A549 (cell line): Measurements from ENCODE around the gene TGIF2. TPM values are rescaled to one million over a fixed set of nuclear protein-coding genes. Genes with fewer than 3 reads are reported as not detected.

Experiments used
- ATAC-seq, 2 experiments: fragments of 200-7000 bp in 1 of 2; fragments of >200 bp in 1 of 2; cut with Nextera tagmentation in 1 of 2; cut with Tn5 transposase in 1 of 2; 3 replicates each; pipeline versions ENCODE4 v1.8.0 to v1.9.1; 2018 to 2020; ENCODE audit warnings: mild to moderate bottlenecking in 1 of 2, moderate library complexity in 1 of 2
- CTCF ChIA-PET: fragments of 300-600 bp; sonication (Branson Sonifier 250); formaldehyde crosslinking; extraction: SDS; loops from one replicate; lab custom pipeline; 2021; ENCODE audit warnings: antibody characterized with exemption, inconsistent platforms; lab: Yijun Ruan, JAX
- POLR2A ChIA-PET: fragments of 350-600 bp; formaldehyde crosslinking; extraction: SDS; loops from one replicate; lab custom pipeline; 2021; ENCODE audit warnings: antibody characterized with exemption, inconsistent platforms; lab: Yijun Ruan, JAX
- DNase-seq, 2 experiments: peaks; one replicate each; pipeline versions ENCODE4 v3.0.0 to v3.0.0-alpha.2; 2011 to 2016; ENCODE audit warnings: low read depth in 1 of 2, low spot score in 1 of 2
- FAIRE-seq: peaks from 2 replicates; lab custom pipeline; 2011; peaks lifted over from hg19 to GRCh38; lab: Jason Lieb, UNC
- H3K27ac ChIP-seq, 2 experiments: fragments of >200 bp; sonication (Bioruptor Twin); formaldehyde crosslinking; 3 replicates each; pipeline ENCODE4 v1.5.1; 2016 to 2017
- H3K4me1 ChIP-seq: fragments of >200 bp; sonication (Bioruptor Twin); formaldehyde crosslinking; 3 replicates; pipeline ENCODE4 v1.6.1; 2016
- H3K4me2 ChIP-seq: fragments of >200 bp; sonication (Bioruptor Twin); formaldehyde crosslinking; 3 replicates; pipeline ENCODE4 v1.6.1; 2016
- H3K4me3 ChIP-seq: fragments of >200 bp; sonication (Bioruptor Twin); formaldehyde crosslinking; 3 replicates; pipeline ENCODE4 v1.5.1; 2016
- H3K9me3 ChIP-seq: fragments of >200 bp; sonication (Bioruptor Twin); formaldehyde crosslinking; 3 replicates; pipeline ENCODE4 v1.6.1; 2016
- ATOH8 ChIP-seq: fragments of 250-450 bp; sonication (Bioruptor Pico); IDR thresholded peaks from 2 replicates; pipeline ENCODE4 v1.5.0; 2020; ENCODE audit warnings: low read depth, mild to moderate bottlenecking, moderate library complexity
- CHD2 ChIP-seq: fragments of 150-350 bp; IDR thresholded peaks from 2 replicates; pipeline ENCODE4 v1.6.1; 2014; ENCODE audit warnings: low read length; ENCODE audit not compliant: partially characterized antibody
- EHMT2 ChIP-seq: fragments of 200-600 bp; sonication (generic); IDR thresholded peaks from 2 replicates; pipeline ENCODE4 v1.6.1; 2016; ENCODE audit warnings: antibody characterized with exemption, low read depth, mild to moderate bottlenecking, moderate library complexity
- FOSL2 ChIP-seq, 2 experiments: fragments of 450-650 bp in 1 of 2; fragments of >200 bp in 1 of 2; sonication (Bioruptor Twin) in 1 of 2; formaldehyde crosslinking; IDR thresholded peaks; 2 replicates each; pipeline versions ENCODE4 v1.5.0 to v1.6.1; 2016 to 2020; ENCODE audit warnings: mild to moderate bottlenecking in 1 of 2, moderate library complexity in 1 of 2
- GATA3 ChIP-seq: IDR thresholded peaks from 2 replicates; pipeline ENCODE4 v1.6.1; 2012; ENCODE audit warnings: borderline replicate concordance
- HDAC2 ChIP-seq: fragments of 200-600 bp; sonication (generic); IDR thresholded peaks from 2 replicates; pipeline ENCODE4 v1.6.1; 2016
- HES2 ChIP-seq: fragments of >200 bp; sonication (Bioruptor Twin); formaldehyde crosslinking; IDR thresholded peaks from 2 replicates; pipeline ENCODE4 v1.6.1; 2016
- HMGXB4 ChIP-seq: fragments of 250-450 bp; sonication (Bioruptor Pico); IDR thresholded peaks from 2 replicates; pipeline ENCODE4 v1.5.0; 2021; ENCODE audit warnings: mild to moderate bottlenecking, moderate library complexity, borderline replicate concordance
- HOXB13 ChIP-seq: fragments of 250-450 bp; sonication (Bioruptor Pico); IDR thresholded peaks from 2 replicates; pipeline ENCODE4 v1.5.0; 2020; ENCODE audit warnings: low read depth, mild to moderate bottlenecking, moderate library complexity
- KDM5A ChIP-seq: fragments of 200-600 bp; sonication (generic); IDR thresholded peaks from 2 replicates; pipeline ENCODE4 v1.6.1; 2016; ENCODE audit warnings: antibody characterized with exemption, mild to moderate bottlenecking
- MAZ ChIP-seq: fragments of 150-350 bp; IDR thresholded peaks from 2 replicates; pipeline ENCODE4 v1.6.1; 2014; ENCODE audit warnings: antibody characterized with exemption, low read depth, low read length, borderline replicate concordance
- MYC ChIP-seq: IDR thresholded peaks from 2 replicates; pipeline ENCODE4 v1.6.1; 2012; ENCODE audit warnings: mild to moderate bottlenecking, inconsistent platforms, low read length, improper control_type of control experiment, borderline replicate concordance
- NFE2L2 ChIP-seq: fragments of 150-350 bp; conservative IDR thresholded peaks from 2 replicates; pipeline ENCODE4 v1.6.1; 2014; ENCODE audit warnings: low read length
- NPAS2 ChIP-seq: fragments of 250-450 bp; sonication (Bioruptor Pico); IDR thresholded peaks from 2 replicates; pipeline ENCODE4 v1.8.0; 2022; ENCODE audit warnings: mild to moderate bottlenecking, moderate library complexity, borderline replicate concordance
- NR3C1 ChIP-seq: fragments of >200 bp; sonication (Bioruptor Twin); formaldehyde crosslinking; IDR thresholded peaks from 3 replicates; pipeline ENCODE4 v1.6.1; 2017
- PHF8 ChIP-seq: fragments of 200-600 bp; sonication (generic); IDR thresholded peaks from 2 replicates; pipeline ENCODE4 v1.6.1; 2016; ENCODE audit warnings: low read depth, mild to moderate bottlenecking, antibody characterized with exemption, moderate library complexity, borderline replicate concordance
- RCOR1 ChIP-seq: fragments of 150-350 bp; IDR thresholded peaks from 2 replicates; pipeline ENCODE4 v1.6.1; 2014; ENCODE audit warnings: antibody characterized with exemption, low read length, low read depth
- RFX5 ChIP-seq: fragments of 450-650 bp; IDR thresholded peaks from 2 replicates; pipeline ENCODE4 v1.7.1; 2014; ENCODE audit warnings: antibody characterized with exemption, mild to moderate bottlenecking, moderate library complexity
- RNF2 ChIP-seq: fragments of 200-600 bp; sonication (generic); IDR thresholded peaks from 2 replicates; pipeline ENCODE4 v1.6.1; 2016; ENCODE audit warnings: low read depth, mild to moderate bottlenecking, antibody characterized with exemption, moderate library complexity, borderline replicate concordance
- SMC3 ChIP-seq: fragments of >200 bp; sonication (Bioruptor Twin); formaldehyde crosslinking; IDR thresholded peaks from 3 replicates; pipeline ENCODE4 v1.6.1; 2018; ENCODE audit warnings: inconsistent platforms
- TP53 ChIP-seq: fragments of 250-450 bp; sonication (Bioruptor Pico); IDR thresholded peaks from 2 replicates; pipeline ENCODE4 v1.5.0; 2021; ENCODE audit warnings: mild to moderate bottlenecking, moderate library complexity
- USF2 ChIP-seq: fragments of 450-650 bp; IDR thresholded peaks from 2 replicates; pipeline ENCODE4 v1.6.1; 2014; ENCODE audit warnings: antibody characterized with exemption
- ZFP36 ChIP-seq: fragments of 450-650 bp; IDR thresholded peaks from 2 replicates; pipeline ENCODE4 v1.6.1; 2014; ENCODE audit warnings: borderline replicate concordance; ENCODE audit not compliant: partially characterized antibody
- ZNF302 ChIP-seq: fragments of 250-450 bp; sonication (Bioruptor Pico); IDR thresholded peaks from 2 replicates; pipeline ENCODE4 v1.9.0; 2021; ENCODE audit warnings: inconsistent platforms, mild to moderate bottlenecking, moderate library complexity
- ZSCAN20 ChIP-seq: fragments of 250-450 bp; sonication (Bioruptor Pico); IDR thresholded peaks from 2 replicates; pipeline ENCODE4 v1.8.0; 2022; ENCODE audit warnings: mild to moderate bottlenecking, moderate library complexity
- WGBS: methylation state at CpG from one replicate; pipeline ENCODE4 v1.1.6; 2017; ENCODE audit errors: missing lambda C conversion rate; 5-methylcytosine and 5-hydroxymethylcytosine counted together
- polyA plus RNA-seq, 4 experiments: library from polyadenylated mRNA; depleted of rRNA in 3 of 4; stranded (reverse); fragments of >200 nt; fragmentation: RNase III in 1 of 4; extraction: RNeasy Plus Mini Kit Qiagen cat#74134 plus additional on column Dnase treatment in 1 of 4; gene quantifications; 2 replicates in 3 of 4; 3 replicates in 1 of 4; pipeline ENCODE4 v1.2.3, GENCODE V29; 2011 to 2017

The TGIF2 gene
- polyA plus RNA-seq, 2 of the 4 experiments (the other 2 are of a cell fraction), result 4.1 to 5.1 TPM

- no peak overlapping the region for H3K27ac ChIP-seq
- DNase-seq (no peak), ATAC-seq (no peak), FAIRE-seq (no peak)
- WGBS, result 84% methylated on average over 13 of the region's 15 CpGs
- ChIA-PET POLR2A (no interaction called here), CTCF (interaction anchor here (0.6 to 1.2 kb wide), 3 partner anchors 30 to 290 kb away, joined by 3 read pairs; no protein-coding TSS in a partner anchor)
- no peak overlapping the region for H3K4me3 ChIP-seq
- no peak overlapping the region for H3K4me2 ChIP-seq
- TF ChIP-seq NPAS2 (no peak), HMGXB4 (no peak), NFE2L2 (no peak), ZNF302 (no peak), KDM5A (no peak), TP53 (no peak), EHMT2 (no peak), CHD2 (no peak), ZFP36 (no peak), MAZ (no peak), HDAC2 (no peak), FOSL2 (IDR thresholded peaks at IDR 0.05) (no peak), FOSL2 (CRISPR knock-in tag; IDR thresholded peaks at IDR 0.05) (no peak), ZSCAN20 (no peak), HES2 (no peak), SMC3 (no peak), RNF2 (no peak), RFX5 (no peak), RCOR1 (no peak), NR3C1 (no peak)
- no peaks in the 10 kb centered on the region for H3K4me1 ChIP-seq
- no peaks in the 10 kb centered on the region for H3K9me3 ChIP-seq
Observed at GRCh38 chr20:36629719-36630681, 56.6 kb downstream of the TGIF2 start.

- DNase-seq (no peak), FAIRE-seq (no peak), ATAC-seq (no peak)
- no peak overlapping the region for H3K4me3 ChIP-seq
- TF ChIP-seq KDM5A, result no peak
- TF ChIP-seq NFE2L2, result no peak
- TF ChIP-seq GATA3, result no peak
- TF ChIP-seq ATOH8 (CRISPR knock-in tag), result no peak
- no peak for TF ChIP-seq MYC
- TF ChIP-seq RNF2, result no peak
- no peak for TF ChIP-seq HOXB13 (CRISPR knock-in tag)
- TF ChIP-seq USF2, result no peak
- no peak for TF ChIP-seq PHF8
- TF ChIP-seq RFX5, result no peak
- no peaks in the 10 kb centered on the region for H3K4me1 ChIP-seq
- no peak overlapping the region for H3K27ac ChIP-seq
- ChIA-PET POLR2A (no interaction called here), CTCF (no interaction called here)
- H3K9me3 ChIP-seq, result no peaks in the 10 kb centered on the region
- 80% methylated on average over 6 of the region's 6 CpGs for WGBS
- H3K4me2 ChIP-seq, result no peak overlapping the region
Observed at GRCh38 chr20:36631646-36632045, 58.2 kb downstream of the TGIF2 start.
